Activated T-cell treated with anti-CD3 and anti-CD28 coated beads, Interleukin-2, amount 50 U/mL, for 48 hours (primary cell): ENCODE measurements around the gene RAB11B.
"Not testable (repeated sequence)": the region's sequence is repeated elsewhere in the genome, so short reads cannot be mapped to it uniquely, and the experiment has no call there.

Source experiments
- DNase-seq, 2 experiments: peaks; one replicate each; pipeline ENCODE4 v3.0.0-alpha.2; 2020

RAB11B gene

GRCh38 chr19:8389891-8390616 lies at the start of gene RAB11B:
Gene RAB11B, plus strand, starts transcription at chr19:8390360. Its CDS starts 57 bp downstream, at chr19:8390417.
- DNase-seq, result peak; percentile 99 to 100

- DNase-seq, result not testable (repeated sequence)
These were observed 48.7 kb upstream of the RAB11B start for GRCh38 chr19:8341504-8341903.

DNA sequence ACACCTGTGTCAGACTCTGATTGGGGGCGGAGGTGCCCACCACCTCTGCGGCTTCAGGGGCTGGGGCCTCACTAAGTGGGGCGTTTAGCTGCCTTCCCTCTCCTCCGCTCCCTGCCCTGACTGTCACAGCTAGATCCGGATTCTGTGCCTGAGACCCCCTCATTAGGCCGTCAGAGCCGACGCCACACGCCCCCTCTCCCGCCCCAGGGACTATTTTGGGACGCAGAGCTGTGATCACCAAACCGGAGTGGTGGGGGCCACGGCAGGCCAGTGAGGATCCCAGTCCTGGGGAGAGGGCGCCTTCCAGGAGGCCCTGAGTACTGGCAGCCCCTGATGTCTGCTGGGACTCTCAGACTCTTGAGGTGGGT lies 47.9 kb upstream of the RAB11B start:
- DNase-seq, result no peak

- DNase-seq, result peak; percentile 97
These were observed 47.3 kb upstream of the RAB11B start, which contains the start of gene KANK3 for GRCh38 chr19:8342684-8343482. Gene KANK3, minus strand, starts transcription at chr19:8343262. Its CDS starts 5,434 bp downstream, at chr19:8337828.

GRCh38 chr19:8343483-8343844 lies 46.7 kb upstream of the RAB11B start:
- no peak for DNase-seq

- not testable (repeated sequence) for DNase-seq
These were observed 40.4 kb upstream of the RAB11B start for GRCh38 chr19:8349629-8350372.

GRCh38 chr19:8352134-8352827 lies 37.9 kb upstream of the RAB11B start:
- no peak for DNase-seq

DNA sequence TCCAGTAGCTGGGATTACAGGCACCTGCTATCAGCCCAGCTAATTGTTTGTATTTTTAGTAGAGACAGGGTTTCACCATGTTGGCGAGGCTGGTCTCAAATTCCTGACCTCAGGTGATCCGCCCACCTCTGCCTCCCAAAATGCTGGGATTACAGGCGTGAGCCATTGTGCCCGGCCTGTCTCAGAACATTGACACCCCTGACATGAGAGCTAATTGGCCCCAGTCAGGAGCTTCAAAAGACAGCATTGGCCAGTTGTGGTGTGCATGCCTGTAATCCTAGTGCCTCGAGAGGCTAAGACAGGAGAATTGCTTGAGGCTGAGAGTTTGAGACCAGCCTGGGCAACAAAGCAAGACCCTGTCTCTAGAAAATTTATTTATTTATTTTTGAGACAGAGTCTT lies 37.3 kb upstream of the RAB11B start:
- DNase-seq, result not testable (repeated sequence)

DNA sequence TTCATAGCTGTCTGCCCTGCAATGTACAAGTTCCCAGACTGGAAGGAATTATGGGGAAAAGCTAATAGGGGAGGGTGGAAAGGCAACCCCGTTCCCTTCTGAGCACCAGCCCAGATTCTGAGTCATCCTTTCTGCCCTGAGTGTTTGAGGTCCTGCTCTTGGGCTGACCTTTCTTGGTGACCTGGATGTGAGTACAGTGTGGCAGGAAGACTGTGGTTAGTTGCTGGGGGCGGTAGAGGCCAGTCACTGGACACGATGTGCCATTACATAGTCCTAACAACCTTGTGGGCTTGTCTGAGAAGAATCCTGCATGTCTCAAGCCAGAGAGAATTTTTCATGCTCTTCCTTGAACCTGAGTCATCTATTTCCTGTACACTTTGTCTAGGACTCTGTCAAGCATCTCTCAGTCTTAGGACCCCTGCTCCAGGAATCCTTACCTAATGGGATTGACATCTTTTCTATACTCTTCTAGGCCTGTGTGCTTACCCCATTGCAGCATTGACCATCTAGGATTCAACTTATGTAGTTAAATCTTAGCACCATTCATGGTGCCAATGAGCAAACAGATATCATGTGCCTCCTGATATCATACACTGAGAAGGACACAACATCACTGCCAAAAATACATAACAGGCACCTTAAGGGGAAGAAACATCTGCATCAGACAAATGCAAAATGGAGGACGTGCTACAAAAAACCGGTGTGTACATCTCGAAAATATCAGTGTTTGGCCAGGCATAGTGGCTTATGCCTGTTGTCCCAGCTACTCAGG lies 34.3 kb upstream of the RAB11B start:
- no peak for DNase-seq

DNA sequence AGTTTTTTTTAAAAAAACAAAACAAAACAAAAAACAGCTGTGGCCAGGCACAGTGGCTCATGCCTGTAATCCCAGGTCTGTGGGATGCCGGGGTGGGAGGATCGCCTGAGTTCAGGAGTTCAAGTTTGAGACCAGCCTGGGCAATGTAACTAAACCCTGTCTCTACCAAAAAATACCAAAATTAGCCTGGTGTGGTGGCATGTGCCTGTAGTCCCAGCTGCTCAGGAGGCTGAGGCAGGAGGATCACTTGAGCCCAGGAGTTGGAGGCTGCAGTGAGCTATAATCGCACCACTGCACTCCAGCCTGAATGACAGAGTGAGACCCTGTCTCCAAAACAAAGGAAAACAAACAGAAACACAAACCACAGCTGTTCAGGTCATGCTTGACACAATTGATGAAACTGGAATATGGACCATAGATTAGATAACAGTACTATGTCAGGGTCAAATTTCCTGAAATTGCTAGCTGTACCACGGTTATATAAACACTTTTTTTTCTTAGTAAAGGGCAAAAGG lies 33.1 kb upstream of the RAB11B start:
- DNase-seq, result no peak

GRCh38 chr19:8358948-8359347 lies 31.2 kb upstream of the RAB11B start:
- DNase-seq, result no peak

GRCh38 chr19:8360196-8360595 lies 30.0 kb upstream of the RAB11B start:
- no peak for DNase-seq

DNA sequence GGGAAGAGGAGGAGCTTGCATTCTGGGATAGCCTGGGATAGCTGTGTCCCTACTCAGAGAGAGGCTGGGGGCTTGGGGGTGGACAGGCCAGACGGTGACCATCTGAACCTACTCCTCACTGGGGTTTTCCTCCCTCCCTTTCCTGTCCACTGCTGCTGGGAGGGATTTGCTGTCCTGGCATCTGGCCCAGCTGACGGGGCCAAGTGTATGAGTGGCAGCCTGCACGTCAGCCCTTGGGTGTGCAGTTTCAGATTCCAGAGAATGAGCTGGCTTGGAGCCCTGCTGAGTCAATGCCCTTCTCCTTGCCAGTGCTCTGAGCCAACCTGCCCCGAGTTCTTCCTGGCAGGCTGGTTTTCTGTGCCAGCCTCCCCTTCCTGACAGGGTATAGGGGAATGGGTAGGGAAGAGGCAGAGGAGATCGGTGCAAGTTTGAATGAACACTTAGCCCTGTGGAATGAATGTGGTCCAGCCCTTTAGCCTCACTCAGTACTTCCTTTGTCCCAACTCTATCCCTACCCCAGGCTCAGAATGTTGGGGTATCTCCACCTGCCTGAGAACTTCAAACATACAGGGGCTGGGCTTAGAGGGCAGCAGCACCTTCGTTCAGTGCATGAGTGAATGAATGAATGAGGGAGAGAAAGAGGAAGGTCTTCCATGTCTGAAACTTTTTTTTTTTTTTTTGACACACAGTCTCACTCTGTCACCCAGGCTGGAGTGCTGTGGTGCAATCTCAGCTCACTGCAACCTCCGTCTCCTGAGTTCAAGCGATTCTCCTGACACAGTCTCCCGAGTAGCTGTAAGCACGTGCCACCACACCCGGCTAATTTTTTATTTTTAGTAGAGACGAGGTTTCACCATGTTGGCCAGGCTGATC lies 28.0 kb upstream of the RAB11B start:
- peak; percentile 42 to 63 for DNase-seq

- peak; percentile 80 to 85 for DNase-seq
These were observed 26.1 kb upstream of the RAB11B start, which contains the start of gene ANGPTL4 for GRCh38 chr19:8363803-8364771. Gene ANGPTL4, plus strand, starts transcription at chr19:8364155. Its CDS starts 167 bp downstream, at chr19:8364322.

- DNase-seq, result no peak
These were observed 24.0 kb upstream of the RAB11B start for GRCh38 chr19:8366121-8366581.

DNA sequence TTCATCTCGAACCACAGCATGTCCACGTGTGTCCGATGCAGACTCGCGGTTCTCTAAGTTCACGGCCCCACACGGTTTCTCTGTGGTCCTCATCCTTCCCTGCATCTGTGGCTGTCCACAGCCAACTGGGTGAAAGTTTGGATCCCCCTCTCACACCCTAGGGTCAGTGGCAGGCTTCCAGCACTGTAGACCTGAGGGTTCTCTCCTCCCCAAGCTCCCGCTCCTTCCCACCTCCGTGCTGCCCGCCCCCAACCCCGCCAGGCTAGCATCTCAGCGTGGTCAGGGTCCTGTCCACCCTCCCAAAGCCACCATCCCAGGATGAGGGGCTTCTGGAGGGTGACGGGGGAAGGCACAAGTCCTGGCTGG lies 23.2 kb upstream of the RAB11B start:
- DNase-seq, result no peak

DNA sequence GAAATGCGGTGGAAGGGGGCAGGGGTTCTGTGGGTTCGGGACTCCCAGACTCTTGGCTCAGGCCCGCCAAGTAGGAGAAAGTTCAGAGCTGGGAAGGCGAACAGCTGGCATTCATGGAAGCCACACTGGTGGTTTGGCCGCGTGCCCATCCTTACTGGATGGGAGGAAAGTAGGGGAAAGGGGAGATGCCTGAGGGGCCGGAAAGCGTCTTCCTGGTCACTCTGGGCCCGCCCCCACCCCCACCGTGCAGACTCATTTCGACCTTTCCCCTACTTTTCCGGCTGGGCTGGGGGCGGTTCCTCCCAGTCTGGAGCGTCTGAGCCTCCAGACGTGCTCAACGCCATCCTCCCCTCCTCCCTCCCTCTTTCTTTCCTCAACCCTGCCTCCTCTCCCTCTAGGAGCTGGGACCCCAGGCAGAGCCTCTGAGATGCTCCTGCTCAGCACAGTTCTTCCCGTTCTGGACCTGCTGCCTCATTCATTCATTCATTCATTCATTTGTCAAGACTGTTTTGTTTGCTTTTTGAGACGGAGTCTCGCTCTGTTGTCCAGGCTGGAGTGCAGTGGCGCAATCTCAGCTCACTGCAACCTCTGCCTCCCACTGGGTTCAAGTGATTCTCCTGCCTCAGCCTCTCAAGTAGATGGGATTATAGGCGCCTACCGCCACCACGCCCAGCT lies 22.7 kb upstream of the RAB11B start:
- no peak for DNase-seq

DNA sequence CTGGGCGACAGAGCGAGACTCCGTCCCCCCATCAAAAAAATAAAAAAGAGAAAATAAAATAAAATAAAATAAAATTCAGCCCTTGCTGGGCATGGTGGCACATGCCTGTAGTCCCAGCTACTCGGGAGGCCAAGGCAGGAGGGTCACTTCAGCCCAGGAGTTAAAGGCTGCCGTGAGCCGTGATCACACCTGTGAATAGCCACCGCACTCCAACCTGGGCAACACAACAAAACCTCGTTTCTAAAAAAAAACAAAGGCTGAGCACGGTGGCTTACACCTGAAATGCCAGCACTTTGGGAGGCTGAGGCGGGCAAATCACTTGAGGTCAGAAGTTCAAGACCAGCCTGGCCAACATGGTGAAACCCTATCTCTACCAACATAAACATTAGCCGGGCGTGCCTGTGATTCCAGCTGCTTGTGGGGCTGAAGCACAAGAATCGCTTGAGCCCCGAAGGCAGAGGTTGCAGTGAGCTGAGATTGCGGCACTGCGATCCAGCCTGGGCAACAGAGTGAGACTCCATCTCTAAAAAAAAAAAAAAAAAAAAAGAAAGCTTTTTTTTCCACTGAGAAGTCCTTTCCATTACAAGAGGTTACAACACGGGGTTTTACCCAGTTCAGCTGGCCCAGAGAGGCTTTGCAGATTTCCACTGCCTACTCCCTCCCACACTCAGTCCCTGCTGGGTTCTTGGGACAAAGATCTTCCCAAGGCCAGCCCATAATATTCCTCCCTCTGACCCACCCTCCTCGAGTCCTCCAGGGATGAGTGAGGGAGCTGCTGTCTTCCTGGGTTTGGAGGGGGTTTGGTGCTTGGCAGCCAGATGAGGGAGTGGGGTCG lies 19.8 kb upstream of the RAB11B start:
- DNase-seq, result no peak
